B cell (primary cell): ENCODE results near the gene TCHHL1. TPM values are rescaled to one million over a fixed set of nuclear protein-coding genes. Genes with fewer than 3 reads are reported as not detected.

ENCODE experiments used
- ATAC-seq: fragments of 200-7000 bp; cut with Tn5 transposase; one replicate; pipeline ENCODE4 v1.10.0; 2021; ENCODE audit warnings: low read depth, mild to moderate bottlenecking, moderate number of reproducible peaks, moderate library complexity
- CTCF ChIA-PET: fragments of 350-600 bp; sonication (Branson Sonifier 250); formaldehyde crosslinking; loops from one replicate; lab custom pipeline; 2021; ENCODE audit warnings: antibody characterized with exemption, inconsistent platforms; lab: Charles Lee
- POLR2A ChIA-PET: fragments of 350-600 bp; sonication (Branson Sonifier 250); formaldehyde crosslinking; loops from one replicate; lab custom pipeline; 2021; ENCODE audit warnings: antibody characterized with exemption; lab: Charles Lee
- DNase-seq: peaks from one replicate; pipeline ENCODE4 v3.0.0; 2013
- H2AFZ ChIP-seq: 2 replicates; pipeline ENCODE4 v1.6.1; 2012; ENCODE audit warnings: mild to moderate bottlenecking, low read depth, low read length; ENCODE audit not compliant: insufficient read depth, poor library complexity, severe bottlenecking
- H3K27ac ChIP-seq, 2 donors: 1 replicate in 1 of 2; 2 replicates in 1 of 2; pipeline ENCODE4 v1.5.1; 2012 to 2013; ENCODE audit warnings: low read length in 2 of 2, mild to moderate bottlenecking in 2 of 2, moderate library complexity in 1 of 2
- H3K27me3 ChIP-seq, 4 experiments: fragments of 200-600 bp in 1 of 4; sonication (generic) in 1 of 4; replicated peaks in 1 of 4; 1 replicate in 2 of 4; 2 replicates in 2 of 4; pipeline versions ENCODE4 v1.6.1 to v1.7.0; 2013 to 2016; ENCODE audit warnings: low read length in 3 of 4, mild to moderate bottlenecking in 2 of 4, mixed read lengths in 1 of 4, moderate library complexity in 1 of 4; ENCODE audit not compliant: insufficient read depth in 4 of 4, control insufficient read depth in 3 of 4; ENCODE audit errors: control extremely low read depth in 1 of 4
- H3K36me3 ChIP-seq, 2 experiments: replicated peaks in 1 of 2; 1 replicate in 1 of 2; 2 replicates in 1 of 2; pipeline versions ENCODE4 v1.6.1 to v1.7.1; 2013; ENCODE audit warnings: low read length in 1 of 2; ENCODE audit not compliant: insufficient read depth in 2 of 2, control insufficient read depth in 1 of 2; ENCODE audit errors: control extremely low read depth in 1 of 2, extremely low read depth in 1 of 2
- H3K4me1 ChIP-seq, 2 donors: fragments of 200-600 bp in 1 of 2; sonication (generic) in 1 of 2; 1 replicate in 1 of 2; 2 replicates in 1 of 2; pipeline versions ENCODE4 v1.5.1 to v1.6.1; 2013 to 2017; ENCODE audit warnings: low read length in 2 of 2; ENCODE audit not compliant: control insufficient read depth in 2 of 2, insufficient read depth in 2 of 2
- H3K4me2 ChIP-seq: replicated peaks from 2 replicates; pipeline ENCODE3; 2012; ENCODE audit warnings: mild to moderate bottlenecking, low read depth, low read length; ENCODE audit not compliant: poor library complexity, severe bottlenecking
- H3K4me3 ChIP-seq, 5 experiments: fragments of 200-600 bp in 1 of 5; sonication (generic) in 1 of 5; 1 replicate in 3 of 5; 2 replicates in 2 of 5; pipeline versions ENCODE4 v1.5.1 to v1.7.0; 2011 to 2016; ENCODE audit warnings: low read length in 4 of 5, mild to moderate bottlenecking in 4 of 5, low read depth in 2 of 5, control low read depth in 1 of 5, moderate library complexity in 1 of 5; ENCODE audit not compliant: insufficient read depth in 1 of 5; ENCODE audit errors: control extremely low read depth in 1 of 5, extremely low read depth in 1 of 5
- H3K79me2 ChIP-seq: fragments of 200-600 bp; sonication (generic); one replicate; pipeline ENCODE4 v1.6.0; 2016; ENCODE audit warnings: low read length; ENCODE audit not compliant: control insufficient read depth, insufficient read depth
- H3K9ac ChIP-seq: fragments of 200-600 bp; sonication (generic); 2 replicates; pipeline ENCODE4 v1.6.1; 2017; ENCODE audit warnings: mild to moderate bottlenecking, low read length, moderate library complexity
- H3K9me3 ChIP-seq, 3 donors: one replicate each; pipeline versions ENCODE4 v1.6.1 to v1.7.1; 2013; ENCODE audit warnings: low read length in 2 of 3; ENCODE audit not compliant: control insufficient read depth in 2 of 3, insufficient read depth in 1 of 3; ENCODE audit errors: control extremely low read depth in 1 of 3
- H4K20me1 ChIP-seq: 2 replicates; pipeline ENCODE4 v1.6.0; 2012; ENCODE audit warnings: mild to moderate bottlenecking, low read length; ENCODE audit not compliant: insufficient read depth, control insufficient read depth, poor library complexity, severe bottlenecking
- H3K27ac Mint-ChIP-seq: one replicate; pipeline ENCODE4 v1.8.0; 2021; ENCODE audit warnings: mixed read lengths
- H3K27me3 Mint-ChIP-seq: one replicate; pipeline ENCODE4 v1.8.0; 2021; ENCODE audit warnings: mixed read lengths
- H3K4me1 Mint-ChIP-seq: one replicate; pipeline ENCODE4 v1.8.0; 2021; ENCODE audit warnings: mixed read lengths
- H3K4me3 Mint-ChIP-seq: one replicate; pipeline ENCODE4 v1.8.0; 2021; ENCODE audit warnings: mixed read lengths
- H3K9me3 Mint-ChIP-seq: one replicate; pipeline ENCODE4 v1.8.0; 2022; ENCODE audit warnings: mixed read lengths; ENCODE audit not compliant: insufficient read depth
- CTCF ChIP-seq: fragments of 200-600 bp; IDR thresholded peaks from one replicate; pipeline ENCODE4 v1.8.0; 2022; ENCODE audit warnings: antibody characterized with exemption, mild to moderate bottlenecking
- EZH2 ChIP-seq: IDR thresholded peaks from 2 replicates; pipeline ENCODE4 v1.6.1; 2012; ENCODE audit warnings: borderline replicate concordance, low read depth, mild to moderate bottlenecking, moderate library complexity, low read length; ENCODE audit not compliant: insufficient read depth, poor library complexity, severe bottlenecking
- WGBS: methylation state at CpG from one replicate; pipeline ENCODE4 v1.1.5; 2013; ENCODE audit warnings: missing lambda C conversion rate; ENCODE audit not compliant: insufficient coverage; 5-methylcytosine and 5-hydroxymethylcytosine counted together
- intact Hi-C: fragments of 100-400 bp; cut with micrococcal nuclease; formaldehyde crosslinking; loops from one replicate; pipeline ENCODE4 v1.10.0; 2022
- polyA plus RNA-seq: library from polyadenylated mRNA; depleted of rRNA; stranded (reverse); fragments of >200 nt; gene quantifications from 2 replicates; pipeline ENCODE4 v1.2.3, GENCODE V29; 2012
- total RNA-seq, 2 donors: library from RNA; stranded (reverse); fragments of 120-200 nt in 1 of 2; gene quantifications; 1 replicate in 1 of 2; 2 replicates in 1 of 2; pipeline versions ENCODE4 v1.2.3 to v1.2.4, GENCODE V29; 2013 to 2022

Gene TCHHL1
- total and polyA plus RNA-seq, 2 donors (not counting 1 experiment from before 2014, with no cell fraction given): not detected

GRCh38 chr1:152050886-152051675 lies 37.8 kb downstream of the TCHHL1 start:
- DNase-seq (no peak), ATAC-seq (no peak)
- Histone ChIP-seq H3K9ac (no peak overlapping the region), H3K27me3 (peaks cover 0 to 9% (median 0%) of the 10 kb centered on the region in 4 experiments), H3K36me3 (no peaks in the 10 kb centered on the region), H3K79me2 (no peaks in the 10 kb centered on the region), H3K9me3 (peaks cover 0 to 6% (median 0%) of the 10 kb centered on the region in 3 donors), H3K4me3 (no peak overlapping the region), H3K27ac (no peak overlapping the region), H3K4me2 (no peak overlapping the region), H4K20me1 (no peaks in the 10 kb centered on the region), H2AFZ (no peak overlapping the region), H3K4me1 (peaks cover 17 to 19% of the 10 kb centered on the region in 2 donors)
- Mint-ChIP-seq H3K9me3 (no peaks in the 10 kb centered on the region), H3K27me3 (peaks cover 18% of the 10 kb centered on the region), H3K4me1 (peaks cover 16% of the 10 kb centered on the region), H3K27ac (no peak overlapping the region), H3K4me3 (no peak overlapping the region)
- 85% methylated on average over 4 of the region's 6 CpGs for WGBS
- intact Hi-C loops: no loop called here
- TF ChIP-seq CTCF (no peak), EZH2 (no peak)
- POLR2A ChIA-PET: interaction anchor here (0.9 to 1.1 kb wide), 2 partner anchors 11 to 15 kb away, joined by 3 read pairs; partner anchors contain the start of gene S100A11
- CTCF ChIA-PET: interaction anchor here (0.6 to 7.3 kb wide), 9 partner anchors 10 to 422 kb away, joined by 3 to 138 read pairs (median 5); partner anchors contain the start of gene S100A11
